Left cardiac atrium (tissue), 4 donors: Measurements from ENCODE around the gene CNTROB. TPM values are rescaled to one million over a fixed set of nuclear protein-coding genes. Genes with fewer than 3 reads are reported as not detected.
A peak's percentile ranks its signal among the peaks of the same experiment; 100 is the strongest.

Experiments used
- ATAC-seq, 2 donors: fragments of 200-7000 bp; cut with Tn5 transposase; one replicate each; pipeline ENCODE4 v1.9.1; 2020; ENCODE audit warnings: mild to moderate bottlenecking in 2 of 2, moderate library complexity in 2 of 2
- DNase-seq: peaks from one replicate; pipeline ENCODE4 v3.0.0-alpha.2; 2020
- intact Hi-C, 2 donors: fragments of 100-400 bp; cut with DNase I; formaldehyde crosslinking; loops; one replicate each; pipeline versions ENCODE4 v1.14.1 to v1.15.1; 2022 to 2023
- total RNA-seq, 2 donors: library from RNA; stranded (reverse); fragmentation: NEBNext Ultra II Directional; extraction: Animal tissue kit (Norgen Biotek cat#: 25700); gene quantifications; one replicate each; pipeline ENCODE4 v1.2.1, GENCODE V29; 2021
- donor health status: DM: no; HTN: yes; CAD: no.
- donor health status: DM: no; HTN: yes; CAD: no; lungs with severe emphysema.
- donor health status: DM: yes; HTN: yes; CAD: no.
- donor health status: Dilated cardiomyopathy.

The CNTROB gene
- total RNA-seq, 2 donors from 2014 or later, result 13.6 to 14.8 TPM

DNA sequence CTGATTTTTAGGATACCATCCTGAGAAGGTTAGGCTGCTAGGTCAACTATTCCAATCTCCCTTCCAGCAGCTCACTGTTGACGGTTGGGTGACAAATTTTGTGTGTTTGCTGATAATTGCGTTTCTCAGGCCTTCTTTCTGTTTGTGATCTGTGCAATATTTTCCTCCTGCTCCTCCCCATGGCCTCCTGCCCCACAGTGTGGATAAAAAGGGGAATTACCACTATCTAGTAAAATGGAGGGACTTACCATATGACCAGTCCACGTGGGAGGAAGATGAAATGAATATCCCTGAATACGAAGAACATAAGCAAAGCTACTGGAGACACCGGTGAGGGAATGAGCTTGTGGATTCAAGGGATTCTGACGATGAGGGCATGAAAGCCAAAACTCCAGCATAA, 34.2 kb upstream of the CNTROB start:
- DNase-seq (no peak), ATAC-seq (peak; percentile 77 to 86)
- intact Hi-C loops, result loop anchor here in 1 of 2 donors (2.0 kb wide), 2 partner anchors 35 to 75 kb away; no protein-coding TSS in a partner anchor

DNA sequence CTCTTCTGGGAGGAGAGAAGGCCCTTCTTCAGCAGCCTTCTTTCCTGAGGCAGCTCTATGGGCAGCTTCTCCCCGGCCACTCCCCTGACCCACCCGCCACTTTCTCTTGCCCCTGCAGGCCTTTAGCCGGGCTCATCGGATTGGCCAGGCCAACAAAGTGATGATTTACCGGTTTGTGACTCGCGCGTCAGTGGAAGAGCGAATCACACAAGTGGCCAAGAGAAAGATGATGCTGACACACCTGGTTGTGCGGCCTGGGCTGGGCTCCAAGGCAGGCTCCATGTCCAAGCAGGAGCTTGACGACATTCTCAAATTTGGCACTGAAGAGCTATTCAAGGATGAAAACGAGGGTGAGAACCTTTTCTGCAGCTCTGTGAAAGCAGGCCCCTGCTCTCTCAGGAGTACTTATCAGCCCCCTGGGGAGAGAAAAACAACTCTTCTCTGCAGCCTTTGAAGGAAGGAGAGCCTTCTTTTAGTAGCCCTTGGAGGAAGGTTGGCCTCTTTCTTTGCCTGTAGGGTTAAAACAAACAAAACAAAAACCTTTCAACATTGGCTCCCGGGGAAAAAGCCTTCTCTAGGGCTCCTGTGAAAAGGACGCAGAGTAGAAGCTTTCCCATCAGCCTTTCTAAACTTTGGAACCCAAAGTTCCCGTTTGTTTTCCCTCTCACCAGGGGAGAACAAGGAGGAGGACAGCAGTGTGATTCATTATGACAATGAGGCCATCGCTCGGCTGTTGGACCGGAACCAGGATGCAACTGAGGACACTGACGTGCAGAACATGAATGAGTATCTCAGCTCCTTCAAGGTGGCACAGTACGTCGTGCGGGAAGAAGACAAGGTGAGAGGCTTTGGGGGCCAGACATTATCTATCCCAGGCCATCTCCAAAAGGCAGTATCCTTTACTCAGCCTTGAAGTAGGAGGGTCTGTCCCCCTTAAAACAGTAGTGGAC, 28.6 kb upstream of the CNTROB start:
- intact Hi-C loops, result no loop called here
- DNase-seq (no peak), ATAC-seq (no peak)

GRCh38 chr17:7909089-7909488, 22.9 kb upstream of the CNTROB start:
- DNase-seq (no peak), ATAC-seq (no peak)
- intact Hi-C loops, result no loop called here

- no peak for DNase-seq
- intact Hi-C loops, result loop anchor here (5.0 kb wide), 2 partner anchors 77 to 132 kb away; no protein-coding TSS in a partner anchor
- ATAC-seq, result no peak
Observed at GRCh38 chr17:7910281-7910680, 21.7 kb upstream of the CNTROB start.

GRCh38 chr17:7910711-7911110, 21.3 kb upstream of the CNTROB start:
- ATAC-seq (no peak), DNase-seq (no peak)
- intact Hi-C loops, result loop anchor here (5.0 kb wide), 2 partner anchors 77 to 132 kb away; no protein-coding TSS in a partner anchor

GRCh38 chr17:7911116-7911515, 20.9 kb upstream of the CNTROB start:
- intact Hi-C loops, result loop anchor here (5.0 kb wide), 2 partner anchors 76 to 131 kb away; no protein-coding TSS in a partner anchor
- DNase-seq, result no peak
- no peak for ATAC-seq

DNA sequence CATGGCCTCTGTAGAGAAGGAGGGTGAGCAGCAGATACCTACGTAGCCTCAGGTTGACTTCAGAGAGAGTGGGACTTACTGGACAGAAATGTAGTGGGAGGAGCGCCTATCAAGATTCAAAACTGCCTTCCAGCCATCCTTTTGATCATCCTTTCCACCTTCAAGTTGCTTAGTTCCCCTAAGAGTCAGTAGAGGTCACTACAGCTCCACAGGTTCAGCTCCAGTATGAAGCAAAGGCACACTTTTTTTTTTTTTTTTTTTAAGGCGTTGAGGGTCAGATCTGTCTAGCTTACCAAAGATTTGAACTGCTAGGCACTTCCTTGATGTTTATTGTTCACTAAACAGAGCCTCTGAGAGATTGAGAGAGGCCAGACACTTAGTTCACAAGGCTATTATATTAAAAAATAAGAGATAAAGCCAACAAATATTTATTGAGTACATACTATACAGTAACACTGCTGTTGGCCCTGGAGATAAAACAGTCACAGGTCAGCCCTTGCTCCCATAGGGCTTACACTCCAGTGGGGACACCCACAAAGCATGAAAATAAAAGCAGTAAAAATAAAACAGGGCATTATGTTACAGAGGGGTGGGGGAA, 19.0 kb upstream of the CNTROB start:
- no peak for ATAC-seq
- intact Hi-C loops, result loop anchor here (2.0 to 5.0 kb wide), 3 partner anchors 74 to 129 kb away; no protein-coding TSS in a partner anchor
- no peak for DNase-seq

GRCh38 chr17:7915179-7915610, 16.8 kb upstream of the CNTROB start:
- DNase-seq (peak; percentile 37), ATAC-seq (peak in 1 of 2 donors; percentile 44)
- intact Hi-C loops, result no loop called here

DNA sequence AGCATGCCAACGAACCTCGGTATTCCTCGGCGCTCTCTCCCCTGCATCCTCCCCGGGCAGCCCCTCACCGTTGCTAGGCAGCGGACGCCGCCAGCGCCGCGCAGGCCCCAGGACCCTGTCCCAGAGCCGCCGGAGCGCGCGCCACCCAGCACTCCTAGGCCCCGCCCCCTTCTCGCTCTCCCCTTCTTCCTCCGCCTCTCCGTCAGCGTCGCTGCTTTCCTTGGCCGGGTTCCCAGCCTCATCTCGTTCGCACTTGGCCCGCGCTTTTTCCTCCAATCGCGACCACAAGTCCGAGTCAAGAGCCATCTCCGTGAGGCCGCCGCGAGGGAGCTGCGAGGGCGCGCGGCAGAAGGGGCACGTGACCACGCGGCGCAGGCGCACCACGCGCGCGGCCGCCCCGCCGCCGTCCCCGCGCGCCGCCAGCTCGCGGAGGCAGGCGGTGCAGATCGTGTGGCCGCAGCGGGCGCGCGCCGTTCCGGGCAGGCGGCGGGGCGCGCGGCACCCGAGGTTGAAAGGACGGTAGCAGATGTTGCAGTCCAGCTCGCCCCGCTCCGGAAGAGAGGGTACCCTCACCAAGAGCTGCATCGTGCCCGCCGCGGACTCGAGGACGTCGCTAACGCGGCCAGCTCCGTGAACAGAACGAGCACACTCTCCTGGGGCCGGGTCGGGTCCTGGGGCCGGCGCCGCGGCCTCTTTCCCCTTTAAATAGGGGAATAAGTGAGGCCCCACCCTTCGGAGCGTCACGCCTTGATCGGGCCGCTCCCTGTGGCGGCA, 16.2 kb upstream of the CNTROB start, which contains the start of gene RNF227:
Gene RNF227 (minus strand): TSS at position 679 of the 774 bp plus-strand sequence. CDS start 94 bp downstream, at position 585.
- intact Hi-C loops, result no loop called here
- DNase-seq, result peak; percentile 93
- ATAC-seq, result peak; percentile 91 to 95

GRCh38 chr17:7916385-7916682, 15.7 kb upstream of the CNTROB start:
- DNase-seq (no peak), ATAC-seq (no peak)
- intact Hi-C loops, result no loop called here

GRCh38 chr17:7916808-7917207, 15.2 kb upstream of the CNTROB start:
- ATAC-seq (no peak), DNase-seq (no peak)
- intact Hi-C loops, result no loop called here

- DNase-seq, result no peak
- ATAC-seq, result peak; percentile 5 to 13
- intact Hi-C loops, result no loop called here
Observed at GRCh38 chr17:7922269-7922844, 9.6 kb upstream of the CNTROB start.

- intact Hi-C loops, result no loop called here
- ATAC-seq (peak; percentile 93 to 96), DNase-seq (peak; percentile 90)
Observed at GRCh38 chr17:7922845-7923628, 9.0 kb upstream of the CNTROB start.

GRCh38 chr17:7927596-7927995, 4.4 kb upstream of the CNTROB start:
- no peak for DNase-seq
- no peak for ATAC-seq
- intact Hi-C loops, result no loop called here

DNA sequence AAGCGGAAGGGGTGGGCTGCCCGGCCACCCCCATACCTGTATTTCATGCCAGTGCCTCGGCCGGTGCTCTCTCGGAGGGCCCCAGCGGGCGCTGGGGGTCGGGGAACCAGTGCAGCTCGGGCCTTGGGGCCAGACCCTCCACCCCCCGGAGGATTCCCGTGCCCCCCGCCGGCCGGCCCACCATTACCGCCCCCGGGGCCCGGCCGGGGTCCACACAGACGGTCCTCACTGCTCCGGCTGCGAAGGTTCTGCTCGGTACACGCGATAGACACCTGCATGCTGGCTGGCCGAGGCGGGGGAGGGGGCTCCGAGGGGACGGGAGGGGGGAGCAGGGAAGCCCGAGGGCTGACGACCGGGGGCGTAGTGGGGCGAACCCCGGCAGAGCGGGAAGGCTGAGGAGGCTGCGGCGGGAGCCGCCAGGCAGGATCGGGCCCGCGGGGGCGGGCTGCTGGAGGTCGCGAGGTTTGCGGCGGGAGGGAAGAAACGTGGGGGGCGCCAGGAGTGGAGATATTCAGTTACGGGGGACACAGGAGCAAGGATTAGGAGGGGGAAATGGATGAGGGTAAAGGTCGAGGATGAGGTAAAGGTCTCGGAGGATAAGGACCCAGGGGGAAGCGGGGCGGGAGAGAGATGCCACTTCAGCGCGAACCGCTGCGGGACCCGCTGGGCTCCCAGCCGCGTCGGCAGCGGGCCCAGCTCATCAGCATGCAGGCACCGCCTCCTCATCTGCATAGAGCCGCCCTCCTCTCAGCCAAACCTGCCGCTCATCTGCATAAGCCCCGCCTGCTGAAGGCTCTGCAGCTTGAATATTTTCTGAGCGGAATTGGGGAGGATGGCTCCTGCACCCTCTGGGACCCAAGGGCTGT, 2.6 kb upstream of the CNTROB start, which contains the start of gene KCNAB3:
Gene KCNAB3 (minus strand): TSS at position 699 of the 866 bp plus-strand sequence. CDS start 421 bp downstream, at position 278.
- intact Hi-C loops, result no loop called here
- DNase-seq (peak; percentile 70), ATAC-seq (peak in 1 of 2 donors; percentile 38)

- ATAC-seq, result no peak
- no peak for DNase-seq
- intact Hi-C loops, result no loop called here
Observed at GRCh38 chr17:7930841-7931631, 970 bp upstream of the CNTROB start.
